ENCODE data around the gene FAM162A. TPM values are rescaled to one million over a fixed set of nuclear protein-coding genes. Genes with fewer than 3 reads are reported as not detected.
A peak's percentile ranks its signal among the peaks of the same experiment; 100 is the strongest.

FAM162A gene
- total RNA-seq, result 45.0 TPM
- polyA plus RNA-seq, result 69.5 TPM
- long read RNA-seq, donor 1, partial matches to known transcripts, result 0 of 3 reads
- long read RNA-seq, donor 1, other reads (novel, unspliced or antisense), result 0 of 3 reads
- long read RNA-seq, donor 2, transcript FAM162A-203 (5 exons, 3,052 nt), result major isoform, 54 of 77 reads
- long read RNA-seq, donor 2, partial matches to known transcripts, result 20 of 77 reads
- long read RNA-seq, donor 2, other reads (novel, unspliced or antisense), result 0 of 77 reads
- long read RNA-seq, donor 3, transcript FAM162A-201 (6 exons, 801 nt), result minor isoform, 5 of 73 reads
- long read RNA-seq, donor 3, transcript FAM162A-203 (5 exons, 3,052 nt), result major isoform, 68 of 73 reads
- long read RNA-seq, donor 3, partial matches to known transcripts, result 0 of 73 reads
- long read RNA-seq, donor 3, other reads (novel, unspliced or antisense), result 0 of 73 reads
- long read RNA-seq, donor 4, transcript FAM162A-203 (5 exons, 3,052 nt), result major isoform, 26 of 27 reads
- long read RNA-seq, donor 4, partial matches to known transcripts, result 0 of 27 reads
- long read RNA-seq, donor 4, other reads (novel, unspliced or antisense), result 0 of 27 reads
- long read RNA-seq, donor 5, transcript FAM162A-203 (5 exons, 3,052 nt), result major isoform, 93 of 113 reads
- long read RNA-seq, donor 5, partial matches to known transcripts, result 17 of 113 reads
- long read RNA-seq, donor 5, other reads (novel, unspliced or antisense), result 0 of 113 reads
- long read RNA-seq, donor 6, transcript FAM162A-203 (5 exons, 3,052 nt), result major isoform, 36 of 43 reads
- long read RNA-seq, donor 6, partial matches to known transcripts, result 5 of 43 reads
- long read RNA-seq, donor 6, other reads (novel, unspliced or antisense), result 0 of 43 reads
- long read RNA-seq, donor 7, transcript FAM162A-203 (5 exons, 3,052 nt), result major isoform, 44 of 56 reads
- long read RNA-seq, donor 7, partial matches to known transcripts, result 10 of 56 reads
- long read RNA-seq, donor 7, other reads (novel, unspliced or antisense), result 0 of 56 reads
- long read RNA-seq, donor 8, transcript FAM162A-203 (5 exons, 3,052 nt), result major isoform, 23 of 23 reads
- long read RNA-seq, donor 8, partial matches to known transcripts, result 0 of 23 reads
- long read RNA-seq, donor 8, other reads (novel, unspliced or antisense), result 0 of 23 reads
- long read RNA-seq, donor 9, transcript FAM162A-203 (5 exons, 3,052 nt), result major isoform, 21 of 27 reads
- long read RNA-seq, donor 9, partial matches to known transcripts, result 5 of 27 reads
- long read RNA-seq, donor 9, other reads (novel, unspliced or antisense), result 0 of 27 reads
- long read RNA-seq, donor 10, transcript FAM162A-203 (5 exons, 3,052 nt), result major isoform, 35 of 43 reads
- long read RNA-seq, donor 10, partial matches to known transcripts, result 6 of 43 reads
- long read RNA-seq, donor 10, other reads (novel, unspliced or antisense), result 0 of 43 reads

- DNase-seq (ENCODE audit: low read depth in 6 of 9, low spot score in 9 of 9), result peak; percentile 75 to 96 (median 91)
- no peaks in the 10 kb centered on the region for H3K27me3 ChIP-seq (ENCODE audit: control insufficient read depth in 2 of 2, insufficient read depth in 1 of 2, low read length in 1 of 2)
- no peaks in the 10 kb centered on the region for H3K36me3 ChIP-seq (ENCODE audit: control insufficient read depth in 2 of 2, insufficient read depth in 2 of 2, low read length in 1 of 2)
- peak within 1 kb of the TSS; percentile 82 to 90 for H3K27ac ChIP-seq (ENCODE audit: low read depth in 1 of 2, low read length in 1 of 2)
- H3K4me3 ChIP-seq (ENCODE audit: low read length in 2 of 2), result peak within 1 kb of the TSS; percentile 73 to 92
- H3K9me3 ChIP-seq (ENCODE audit: control insufficient read depth in 2 of 2, insufficient read depth in 1 of 2, low read length in 1 of 2), result no peaks in the 10 kb centered on the region
- peaks cover 2 to 12% of the 10 kb centered on the region in 2 donors for H3K4me1 ChIP-seq (ENCODE audit: control insufficient read depth in 2 of 2, insufficient read depth in 2 of 2, low read length in 2 of 2)
- WGBS, result under 1% methylated on average over 52 of the region's 52 CpGs
Measured at GRCh38 chr3:122383771-122384697, at the start of gene FAM162A. TSS of gene FAM162A (plus strand) at chr3:122384182. CDS start at chr3:122384266, 84 bp downstream.

GRCh38 chr3:122342803-122343202, 41.2 kb upstream of the FAM162A start:
- Histone ChIP-seq H3K27me3 (ENCODE audit: control insufficient read depth in 2 of 2, insufficient read depth in 1 of 2, low read length in 1 of 2) (no peaks in the 10 kb centered on the region), H3K9me3 (ENCODE audit: control insufficient read depth in 2 of 2, insufficient read depth in 1 of 2, low read length in 1 of 2) (no peaks in the 10 kb centered on the region), H3K4me1 (ENCODE audit: control insufficient read depth in 2 of 2, insufficient read depth in 2 of 2, low read length in 2 of 2) (no peaks in the 10 kb centered on the region), H3K27ac (ENCODE audit: low read depth in 1 of 2, low read length in 1 of 2) (no peak overlapping the region), H3K4me3 (ENCODE audit: low read length in 2 of 2) (no peak overlapping the region), H3K36me3 (ENCODE audit: control insufficient read depth in 2 of 2, insufficient read depth in 2 of 2, low read length in 1 of 2) (no peaks in the 10 kb centered on the region)
- WGBS, result 96% methylated on average over 1 of the region's 1 CpG
- DNase-seq (ENCODE audit: low read depth in 6 of 9, low spot score in 9 of 9), result no peak

GRCh38 chr3:122343654-122344053, 40.3 kb upstream of the FAM162A start:
- H3K9me3 ChIP-seq (ENCODE audit: control insufficient read depth in 2 of 2, insufficient read depth in 1 of 2, low read length in 1 of 2), result no peaks in the 10 kb centered on the region
- WGBS, result 94% methylated on average over 2 of the region's 2 CpGs
- H3K27me3 ChIP-seq (ENCODE audit: control insufficient read depth in 2 of 2, insufficient read depth in 1 of 2, low read length in 1 of 2), result no peaks in the 10 kb centered on the region
- no peaks in the 10 kb centered on the region for H3K36me3 ChIP-seq (ENCODE audit: control insufficient read depth in 2 of 2, insufficient read depth in 2 of 2, low read length in 1 of 2)
- H3K4me1 ChIP-seq (ENCODE audit: control insufficient read depth in 2 of 2, insufficient read depth in 2 of 2, low read length in 2 of 2), result no peaks in the 10 kb centered on the region
- no peak for DNase-seq (ENCODE audit: low read depth in 6 of 9, low spot score in 9 of 9)
- H3K27ac ChIP-seq (ENCODE audit: low read depth in 1 of 2, low read length in 1 of 2), result no peak overlapping the region
- no peak overlapping the region for H3K4me3 ChIP-seq (ENCODE audit: low read length in 2 of 2)

- 98% methylated on average over 1 of the region's 1 CpG for WGBS
- Histone ChIP-seq H3K27ac (ENCODE audit: low read depth in 1 of 2, low read length in 1 of 2) (no peak overlapping the region), H3K4me3 (ENCODE audit: low read length in 2 of 2) (no peak overlapping the region), H3K4me1 (ENCODE audit: control insufficient read depth in 2 of 2, insufficient read depth in 2 of 2, low read length in 2 of 2) (no peaks in the 10 kb centered on the region), H3K9me3 (ENCODE audit: control insufficient read depth in 2 of 2, insufficient read depth in 1 of 2, low read length in 1 of 2) (no peaks in the 10 kb centered on the region), H3K27me3 (ENCODE audit: control insufficient read depth in 2 of 2, insufficient read depth in 1 of 2, low read length in 1 of 2) (no peaks in the 10 kb centered on the region), H3K36me3 (ENCODE audit: control insufficient read depth in 2 of 2, insufficient read depth in 2 of 2, low read length in 1 of 2) (no peaks in the 10 kb centered on the region)
- DNase-seq (ENCODE audit: low read depth in 6 of 9, low spot score in 9 of 9), result no peak
Measured at GRCh38 chr3:122349171-122349570, 34.8 kb upstream of the FAM162A start.

DNA sequence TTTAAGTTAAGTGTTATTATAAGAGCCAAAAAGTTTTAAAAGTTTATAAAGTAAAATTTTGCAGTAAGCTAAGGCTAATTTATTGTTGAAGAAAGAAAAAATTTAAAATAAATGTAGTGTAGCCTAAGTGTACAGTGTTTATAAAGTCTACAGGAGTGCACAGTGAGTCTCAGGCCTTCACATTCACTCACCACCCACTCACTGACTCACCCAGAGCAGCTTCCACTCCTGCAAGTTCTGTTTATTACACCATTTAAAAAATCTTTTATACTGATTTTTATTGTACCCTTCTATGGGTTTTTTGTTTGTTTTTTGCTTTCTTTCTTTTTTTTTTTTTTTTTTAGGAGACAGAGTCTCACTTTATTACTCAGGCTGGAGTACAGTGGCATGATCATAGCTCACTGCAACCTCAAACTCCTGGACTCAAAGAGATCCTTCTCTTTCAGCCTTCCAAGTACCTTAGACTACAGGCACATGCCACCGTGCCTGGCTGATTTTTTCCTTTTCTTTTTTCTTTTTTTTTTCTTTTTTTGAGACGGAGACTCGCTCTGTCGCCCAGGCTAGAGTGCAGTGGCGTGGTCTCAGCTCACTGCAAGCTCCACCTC, 33.1 kb upstream of the FAM162A start:
- H3K27ac ChIP-seq (ENCODE audit: low read depth in 1 of 2, low read length in 1 of 2), result no peak overlapping the region

DNA sequence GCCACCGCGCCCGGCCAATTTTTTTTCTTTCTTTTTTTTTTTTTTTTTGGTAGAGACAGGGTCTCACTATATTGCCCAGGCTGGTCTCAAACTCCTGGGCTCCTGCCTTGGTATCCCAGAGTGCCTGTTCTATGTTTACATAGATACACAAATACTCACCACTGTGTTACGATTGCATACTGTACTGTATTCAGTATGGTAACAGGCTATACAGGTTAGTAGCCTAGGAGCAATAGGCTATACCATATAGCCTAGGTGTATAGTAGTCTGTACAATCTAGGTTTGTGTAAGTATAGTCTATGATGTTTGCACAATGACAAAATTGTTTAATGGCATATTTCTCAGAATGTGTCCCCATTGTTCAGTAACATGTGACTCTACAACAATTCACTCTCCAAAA, 32.4 kb upstream of the FAM162A start:
- Histone ChIP-seq H3K27me3 (ENCODE audit: control insufficient read depth in 2 of 2, insufficient read depth in 1 of 2, low read length in 1 of 2) (no peaks in the 10 kb centered on the region), H3K4me3 (ENCODE audit: low read length in 2 of 2) (no peak overlapping the region), H3K27ac (ENCODE audit: low read depth in 1 of 2, low read length in 1 of 2) (no peak overlapping the region), H3K4me1 (ENCODE audit: control insufficient read depth in 2 of 2, insufficient read depth in 2 of 2, low read length in 2 of 2) (no peaks in the 10 kb centered on the region), H3K9me3 (ENCODE audit: control insufficient read depth in 2 of 2, insufficient read depth in 1 of 2, low read length in 1 of 2) (no peaks in the 10 kb centered on the region), H3K36me3 (ENCODE audit: control insufficient read depth in 2 of 2, insufficient read depth in 2 of 2, low read length in 1 of 2) (no peaks in the 10 kb centered on the region)
- no peak for DNase-seq (ENCODE audit: low read depth in 6 of 9, low spot score in 9 of 9)
- WGBS, result over 99% methylated on average over 4 of the region's 4 CpGs

More for the DNA sequence above, 33.1 kb upstream of the FAM162A start:
- 86% methylated on average over 5 of the region's 5 CpGs for WGBS
- H3K36me3 ChIP-seq (ENCODE audit: control insufficient read depth in 2 of 2, insufficient read depth in 2 of 2, low read length in 1 of 2), result no peaks in the 10 kb centered on the region
- no peak overlapping the region for H3K4me3 ChIP-seq (ENCODE audit: low read length in 2 of 2)
- H3K4me1 ChIP-seq (ENCODE audit: control insufficient read depth in 2 of 2, insufficient read depth in 2 of 2, low read length in 2 of 2), result no peaks in the 10 kb centered on the region
- no peaks in the 10 kb centered on the region for H3K9me3 ChIP-seq (ENCODE audit: control insufficient read depth in 2 of 2, insufficient read depth in 1 of 2, low read length in 1 of 2)
- DNase-seq (ENCODE audit: low read depth in 6 of 9, low spot score in 9 of 9), result no peak
- H3K27me3 ChIP-seq (ENCODE audit: control insufficient read depth in 2 of 2, insufficient read depth in 1 of 2, low read length in 1 of 2), result no peaks in the 10 kb centered on the region

DNA sequence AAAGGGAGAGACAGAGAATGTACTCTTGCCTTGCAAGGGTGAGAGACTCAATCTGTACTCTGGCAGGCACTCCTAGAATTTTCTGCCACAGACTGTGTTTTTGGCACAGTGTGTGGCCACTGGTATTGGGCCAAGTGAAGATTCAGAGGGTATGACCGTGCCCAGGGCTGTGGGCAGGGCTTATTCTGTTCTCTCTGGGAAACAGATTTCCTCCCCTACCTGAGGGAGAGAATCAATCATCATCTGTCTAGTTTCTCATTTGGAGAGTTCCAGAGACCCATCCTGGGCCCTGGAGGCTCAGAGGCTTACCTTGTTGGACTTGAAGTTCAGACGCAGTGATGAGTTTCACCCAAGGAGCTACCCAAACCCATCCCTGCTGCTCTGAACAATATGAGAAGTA, 30.8 kb upstream of the FAM162A start:
- Histone ChIP-seq H3K27me3 (ENCODE audit: control insufficient read depth in 2 of 2, insufficient read depth in 1 of 2, low read length in 1 of 2) (no peaks in the 10 kb centered on the region), H3K9me3 (ENCODE audit: control insufficient read depth in 2 of 2, insufficient read depth in 1 of 2, low read length in 1 of 2) (no peaks in the 10 kb centered on the region), H3K36me3 (ENCODE audit: control insufficient read depth in 2 of 2, insufficient read depth in 2 of 2, low read length in 1 of 2) (peaks cover under 1 to 2% of the 10 kb centered on the region in 2 donors), H3K4me1 (ENCODE audit: control insufficient read depth in 2 of 2, insufficient read depth in 2 of 2, low read length in 2 of 2) (no peaks in the 10 kb centered on the region), H3K4me3 (ENCODE audit: low read length in 2 of 2) (no peak overlapping the region), H3K27ac (ENCODE audit: low read depth in 1 of 2, low read length in 1 of 2) (no peak overlapping the region)
- DNase-seq (ENCODE audit: low read depth in 6 of 9, low spot score in 9 of 9), result no peak
- WGBS, result 94% methylated on average over 2 of the region's 2 CpGs

Data from thymus (tissue), 14 donors.